OCI-LY7 (cell line): ENCODE results near the gene FRG2.

Experiments used
- CTCF ChIP-seq: fragments of 200-600 bp; sonication (generic); conservative IDR thresholded peaks from 2 replicates; pipeline ENCODE4 v1.5.1; 2014; ENCODE audit warnings: mild to moderate bottlenecking, antibody characterized with exemption, low read length, moderate library complexity, mixed read lengths
- EZH2phosphoT487 ChIP-seq: fragments of 200-600 bp; sonication (generic); IDR thresholded peaks from 2 replicates; pipeline ENCODE4 v1.6.1; 2018; ENCODE audit warnings: low read depth, borderline replicate concordance, mild to moderate bottlenecking, mixed run types, antibody characterized with exemption, low read length, moderate library complexity, mixed read lengths

- TF ChIP-seq CTCF = no peak
- TF ChIP-seq EZH2phosphoT487 = no peak
Observed at GRCh38 chr4:189981970-189982369, 45.1 kb downstream of the FRG2 start.
